HL-60 (cell line): ENCODE results near the gene ZBTB43.

Experiments
- DNase-seq, 2 experiments: peaks; one replicate each; pipeline ENCODE4 v3.0.0-alpha.2; 2010 to 2020; ENCODE audit warnings: low read depth in 1 of 2, low spot score in 1 of 2
- H3K27ac ChIP-seq: fragments of 250-450 bp; sonication (Bioruptor Pico); replicated peaks from 2 replicates; pipeline ENCODE4 v1.5.1; 2020; ENCODE audit warnings: mild to moderate bottlenecking, moderate library complexity
- H3K27me3 ChIP-seq: fragments of 250-450 bp; sonication (Bioruptor Pico); 2 replicates; pipeline ENCODE4 v1.5.1; 2021; ENCODE audit warnings: mild to moderate bottlenecking, moderate library complexity; ENCODE audit not compliant: insufficient read depth, poor library complexity, severe bottlenecking
- H3K4me3 ChIP-seq: replicated peaks from 2 replicates; pipeline ENCODE4 v1.5.1; 2011; ENCODE audit warnings: mild to moderate bottlenecking, control low read depth, low read length; ENCODE audit not compliant: insufficient read depth
- CTCF ChIP-seq: IDR thresholded peaks from one replicate; pipeline ENCODE4 v1.5.1; 2011; ENCODE audit warnings: low read length, control low read depth, inconsistent platforms; ENCODE audit not compliant: insufficient read depth
- GABPA ChIP-seq: IDR thresholded peaks from 2 replicates; pipeline ENCODE4 v1.6.1; 2012; ENCODE audit warnings: low read depth
- POLR2AphosphoS5 ChIP-seq: IDR thresholded peaks from 2 replicates; pipeline ENCODE4 v1.6.1; 2012; ENCODE audit warnings: low read depth
- REST ChIP-seq: IDR thresholded peaks from 2 replicates; pipeline ENCODE4 v1.6.1; 2012; ENCODE audit warnings: low read depth; ENCODE audit not compliant: insufficient replicate concordance
- SPI1 ChIP-seq: IDR thresholded peaks from 2 replicates; pipeline ENCODE4 v1.6.1; 2012; ENCODE audit warnings: low read depth, mild to moderate bottlenecking, borderline replicate concordance

ZBTB43 gene

GRCh38 chr9:126756876-126757415 is 47.9 kb upstream of the ZBTB43 start:
- DNase-seq: no peak
- H3K27me3 ChIP-seq: no peaks in the 10 kb centered on the region
- TF ChIP-seq POLR2AphosphoS5: no peak
- TF ChIP-seq CTCF: no peak
- no peak for TF ChIP-seq REST
- TF ChIP-seq SPI1: no peak
- H3K27ac ChIP-seq: no peak overlapping the region
- no peak overlapping the region for H3K4me3 ChIP-seq

- no peak for TF ChIP-seq GABPA
- TF ChIP-seq POLR2AphosphoS5: no peak
- TF ChIP-seq SPI1: no peak
- no peak for TF ChIP-seq REST
- no peak for TF ChIP-seq CTCF
- H3K27me3 ChIP-seq: no peaks in the 10 kb centered on the region
- no peak for DNase-seq
- H3K27ac ChIP-seq: no peak overlapping the region
- no peak overlapping the region for H3K4me3 ChIP-seq
These were observed 45.8 kb upstream of the ZBTB43 start for GRCh38 chr9:126758916-126759585.

GRCh38 chr9:126761274-126761673 is 43.6 kb upstream of the ZBTB43 start:
- DNase-seq: no peak
- H3K4me3 ChIP-seq: no peak overlapping the region
- no peak overlapping the region for H3K27ac ChIP-seq
- no peaks in the 10 kb centered on the region for H3K27me3 ChIP-seq
- TF ChIP-seq SPI1: no peak
- no peak for TF ChIP-seq REST
- no peak for TF ChIP-seq CTCF
- TF ChIP-seq GABPA: no peak
- no peak for TF ChIP-seq POLR2AphosphoS5
